Measurements from ENCODE around the gene ITFG1. TPM values are rescaled to one million over a fixed set of nuclear protein-coding genes. Genes with fewer than 3 reads are reported as not detected.

ITFG1 gene
- polyA plus RNA-seq (2012; ENCODE audit: insufficient read length, low read depth) = 6.5 TPM

GRCh38 chr16:47460711-47461597 is at the start of gene ITFG1, which contains the start of gene PHKB:
TSS of gene ITFG1 (minus strand) at chr16:47461063. CDS start at chr16:47461045, 18 bp downstream.
TSS of gene PHKB (plus strand) at chr16:47461331. CDS start at chr16:47461351, 20 bp downstream.
- no peak for TF ChIP-seq REST (IDR thresholded peaks at IDR 0.05; ENCODE audit: insufficient read depth in 1 of 2, low read depth in 2 of 2, low read length in 2 of 2)
- TF ChIP-seq POLR2AphosphoS5 (IDR thresholded peaks at IDR 0.05; ENCODE audit: low read depth, low read length) = peak; percentile 47
- TF ChIP-seq FOXP2 (optimal IDR thresholded peaks at IDR 0.05; ENCODE audit: borderline replicate concordance, extremely low read depth, extremely low read length, insufficient read depth) = peak; percentile 40
- no peak; the same call in 1 of the 2 replicates for TF ChIP-seq TAF1 (IDR thresholded peaks at IDR 0.05; ENCODE audit: borderline replicate concordance, insufficient read depth, low read length)
- TF ChIP-seq SIN3A (IDR thresholded peaks at IDR 0.05; ENCODE audit: borderline replicate concordance, insufficient read depth, low read length) = no peak

GRCh38 chr16:47507701-47508100 is 46.8 kb upstream of the ITFG1 start:
- TF ChIP-seq TAF1 (IDR thresholded peaks at IDR 0.05; ENCODE audit: borderline replicate concordance, insufficient read depth, low read length) (no peak), REST (IDR thresholded peaks at IDR 0.05; ENCODE audit: insufficient read depth in 1 of 2, low read depth in 2 of 2, low read length in 2 of 2) (no peak), FOXP2 (optimal IDR thresholded peaks at IDR 0.05; ENCODE audit: borderline replicate concordance, extremely low read depth, extremely low read length, insufficient read depth) (no peak), POLR2AphosphoS5 (IDR thresholded peaks at IDR 0.05; ENCODE audit: low read depth, low read length) (no peak), SIN3A (IDR thresholded peaks at IDR 0.05; ENCODE audit: borderline replicate concordance, insufficient read depth, low read length) (no peak)

- TF ChIP-seq POLR2AphosphoS5 (IDR thresholded peaks at IDR 0.05; ENCODE audit: low read depth, low read length) (no peak), SIN3A (IDR thresholded peaks at IDR 0.05; ENCODE audit: borderline replicate concordance, insufficient read depth, low read length) (no peak), REST (IDR thresholded peaks at IDR 0.05; ENCODE audit: insufficient read depth in 1 of 2, low read depth in 2 of 2, low read length in 2 of 2) (no peak), TAF1 (IDR thresholded peaks at IDR 0.05; ENCODE audit: borderline replicate concordance, insufficient read depth, low read length) (no peak), FOXP2 (optimal IDR thresholded peaks at IDR 0.05; ENCODE audit: borderline replicate concordance, extremely low read depth, extremely low read length, insufficient read depth) (no peak)
Observed at GRCh38 chr16:47506800-47507199, 45.9 kb upstream of the ITFG1 start.

- TF ChIP-seq REST (IDR thresholded peaks at IDR 0.05; ENCODE audit: insufficient read depth in 1 of 2, low read depth in 2 of 2, low read length in 2 of 2) = no peak
- no peak for TF ChIP-seq SIN3A (IDR thresholded peaks at IDR 0.05; ENCODE audit: borderline replicate concordance, insufficient read depth, low read length)
- TF ChIP-seq POLR2AphosphoS5 (IDR thresholded peaks at IDR 0.05; ENCODE audit: low read depth, low read length) = no peak
- no peak for TF ChIP-seq TAF1 (IDR thresholded peaks at IDR 0.05; ENCODE audit: borderline replicate concordance, insufficient read depth, low read length)
- TF ChIP-seq FOXP2 (optimal IDR thresholded peaks at IDR 0.05; ENCODE audit: borderline replicate concordance, extremely low read depth, extremely low read length, insufficient read depth) = no peak
Observed at GRCh38 chr16:47504599-47504998, 43.7 kb upstream of the ITFG1 start.
